HUES6 (cell line): ENCODE results near the gene GNG12.

ENCODE experiments used
- H3K27ac ChIP-seq: 2 replicates; pipeline ENCODE4 v1.7.0; 2013; ENCODE audit warnings: low read depth, mild to moderate bottlenecking, low read length, inconsistent platforms
- H3K27me3 ChIP-seq: 2 replicates; pipeline ENCODE4 v1.6.1; 2013; ENCODE audit warnings: low read length; ENCODE audit not compliant: control insufficient read depth, insufficient read depth
- H3K36me3 ChIP-seq: 2 replicates; pipeline ENCODE4 v1.6.1; 2013; ENCODE audit warnings: low read length; ENCODE audit not compliant: control insufficient read depth, insufficient read depth
- H3K4me1 ChIP-seq: 2 replicates; pipeline ENCODE4 v1.6.1; 2013; ENCODE audit warnings: low read length; ENCODE audit not compliant: control insufficient read depth, insufficient read depth
- H3K4me3 ChIP-seq: 2 replicates; pipeline ENCODE4 v1.5.1; 2013; ENCODE audit warnings: low read depth, low read length
- H3K9ac ChIP-seq: one replicate; pipeline ENCODE4 v1.6.1; 2013; ENCODE audit warnings: mild to moderate bottlenecking, low read length
- H3K9me3 ChIP-seq: 2 replicates; pipeline ENCODE4 v1.6.1; 2013; ENCODE audit warnings: low read depth, low read length; ENCODE audit not compliant: control insufficient read depth, insufficient read depth

Gene GNG12

GRCh38 chr1:67704351-67704750 lies 128.9 kb downstream of the GNG12 start:
- Histone ChIP-seq H3K27ac (no peak overlapping the region), H3K4me3 (no peak overlapping the region), H3K9ac (no peak overlapping the region), H3K36me3 (no peaks in the 10 kb centered on the region), H3K4me1 (peaks cover 20% of the 10 kb centered on the region; the same call in 1 of the 2 replicates), H3K9me3 (no peaks in the 10 kb centered on the region), H3K27me3 (no peaks in the 10 kb centered on the region)

GRCh38 chr1:67701876-67702275 lies 131.4 kb downstream of the GNG12 start:
- H3K4me3 ChIP-seq: no peak overlapping the region
- H3K4me1 ChIP-seq: peaks cover 22% of the 10 kb centered on the region; the same call in 1 of the 2 replicates
- H3K9me3 ChIP-seq: no peaks in the 10 kb centered on the region
- no peaks in the 10 kb centered on the region for H3K27me3 ChIP-seq
- no peaks in the 10 kb centered on the region for H3K36me3 ChIP-seq
- H3K27ac ChIP-seq: no peak overlapping the region
- H3K9ac ChIP-seq: no peak overlapping the region

DNA sequence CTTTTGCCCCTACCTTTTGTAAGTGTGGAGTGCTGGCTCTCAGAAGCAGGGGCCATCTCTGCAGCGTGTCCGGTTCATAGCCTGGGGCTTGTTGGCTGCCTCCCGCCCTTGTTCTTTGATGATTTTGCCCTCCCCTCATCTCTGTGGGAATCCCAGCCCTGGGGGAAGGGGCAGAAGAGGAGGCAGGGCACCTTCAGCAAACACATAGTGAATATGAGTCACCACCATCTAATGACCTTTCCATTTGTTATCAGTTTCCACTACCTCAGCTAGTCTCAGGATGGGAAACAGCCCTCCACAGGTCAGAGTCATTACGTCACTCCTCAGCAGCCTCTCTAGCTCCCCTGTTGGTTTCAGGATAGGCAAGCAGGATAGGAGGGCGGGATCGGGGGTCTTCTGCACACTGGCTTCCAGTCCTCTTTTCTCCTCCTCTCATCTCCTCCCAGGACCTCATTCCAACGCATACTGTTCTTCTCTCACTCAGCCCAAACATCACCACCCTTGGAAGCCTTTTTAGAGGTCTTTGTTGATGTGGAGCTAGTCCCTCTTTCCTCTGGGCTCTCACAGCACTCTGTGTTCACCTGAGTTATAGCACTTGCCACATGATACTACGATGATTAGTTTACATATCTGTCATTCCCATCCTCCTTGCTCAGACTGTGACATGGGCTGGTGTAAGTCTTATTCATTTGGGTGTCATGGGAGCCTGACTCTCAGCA lies 132.4 kb downstream of the GNG12 start:
- Histone ChIP-seq H3K9me3 (no peaks in the 10 kb centered on the region), H3K27ac (peak overlapping the region; percentile 39; the same call in 1 of the 2 replicates), H3K4me1 (peaks cover 22% of the 10 kb centered on the region; the same call in 1 of the 2 replicates), H3K9ac (peak overlapping the region; percentile 76), H3K27me3 (no peaks in the 10 kb centered on the region), H3K36me3 (no peaks in the 10 kb centered on the region), H3K4me3 (peak overlapping the region; percentile 24; the same call in 1 of the 2 replicates)

- no peaks in the 10 kb centered on the region for H3K27me3 ChIP-seq
- peak overlapping the region; percentile 39; the same call in 1 of the 2 replicates for H3K27ac ChIP-seq
- H3K4me1 ChIP-seq: peaks cover 22% of the 10 kb centered on the region; the same call in 1 of the 2 replicates
- no peaks in the 10 kb centered on the region for H3K9me3 ChIP-seq
- peak overlapping the region; percentile 24; the same call in 1 of the 2 replicates for H3K4me3 ChIP-seq
- no peaks in the 10 kb centered on the region for H3K36me3 ChIP-seq
- peak overlapping the region; percentile 76 for H3K9ac ChIP-seq
Measured at GRCh38 chr1:67700220-67700619, 133.0 kb downstream of the GNG12 start.

DNA sequence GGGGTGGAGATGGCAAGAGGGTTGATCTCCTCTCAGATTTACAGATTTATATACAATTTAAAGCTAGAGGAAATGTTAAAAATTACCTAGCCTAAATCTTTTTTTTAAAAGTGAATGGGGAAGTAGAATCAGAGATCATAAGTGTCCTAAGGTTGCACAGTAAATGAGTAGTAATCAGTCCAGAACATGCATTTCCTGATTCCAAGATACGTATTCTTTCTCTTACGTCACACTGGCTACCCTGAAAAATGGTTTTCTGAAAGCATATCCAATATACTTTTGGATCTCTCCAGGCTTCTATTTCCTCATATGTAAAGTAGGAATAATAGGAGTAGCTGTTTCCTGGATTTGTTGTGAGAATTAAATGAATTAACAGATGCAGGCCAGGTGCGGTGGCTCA lies 136.6 kb downstream of the GNG12 start:
- no peak overlapping the region for H3K4me3 ChIP-seq
- peaks cover 22% of the 10 kb centered on the region; the same call in 1 of the 2 replicates for H3K4me1 ChIP-seq
- H3K36me3 ChIP-seq: no peaks in the 10 kb centered on the region
- H3K27me3 ChIP-seq: no peaks in the 10 kb centered on the region
- no peak overlapping the region for H3K9ac ChIP-seq
- H3K27ac ChIP-seq: no peak overlapping the region
- H3K9me3 ChIP-seq: no peaks in the 10 kb centered on the region

DNA sequence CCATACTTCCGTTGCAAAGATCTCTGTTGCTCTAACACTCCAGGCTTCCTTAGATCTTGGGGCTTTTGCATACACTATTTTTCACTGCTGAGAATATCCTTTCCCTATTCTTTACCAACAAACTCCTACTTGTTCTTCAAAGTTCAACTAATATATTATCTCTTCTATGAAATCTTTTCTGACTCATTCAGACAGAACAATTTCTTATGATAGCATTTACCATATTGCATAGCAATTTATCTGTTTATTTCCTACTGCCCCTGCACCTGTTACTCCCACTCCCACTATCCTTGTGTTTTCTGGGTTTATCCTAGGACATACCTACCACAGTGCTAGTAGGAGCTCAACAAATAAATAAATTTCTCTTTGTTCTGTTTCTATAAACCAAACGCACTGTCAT lies 137.3 kb downstream of the GNG12 start:
- no peaks in the 10 kb centered on the region for H3K27me3 ChIP-seq
- no peak overlapping the region for H3K4me3 ChIP-seq
- H3K4me1 ChIP-seq: peaks cover 15% of the 10 kb centered on the region; the same call in 1 of the 2 replicates
- H3K9ac ChIP-seq: no peak overlapping the region
- no peak overlapping the region for H3K27ac ChIP-seq
- H3K9me3 ChIP-seq: no peaks in the 10 kb centered on the region
- H3K36me3 ChIP-seq: no peaks in the 10 kb centered on the region

- no peaks in the 10 kb centered on the region for H3K27me3 ChIP-seq
- no peak overlapping the region for H3K9ac ChIP-seq
- H3K27ac ChIP-seq: no peak overlapping the region
- H3K4me3 ChIP-seq: no peak overlapping the region
- H3K36me3 ChIP-seq: peaks cover 22% of the 10 kb centered on the region
- no peaks in the 10 kb centered on the region for H3K9me3 ChIP-seq
- H3K4me1 ChIP-seq: peaks cover 21% of the 10 kb centered on the region
Measured at GRCh38 chr1:67691712-67692111, 141.6 kb downstream of the GNG12 start.

DNA sequence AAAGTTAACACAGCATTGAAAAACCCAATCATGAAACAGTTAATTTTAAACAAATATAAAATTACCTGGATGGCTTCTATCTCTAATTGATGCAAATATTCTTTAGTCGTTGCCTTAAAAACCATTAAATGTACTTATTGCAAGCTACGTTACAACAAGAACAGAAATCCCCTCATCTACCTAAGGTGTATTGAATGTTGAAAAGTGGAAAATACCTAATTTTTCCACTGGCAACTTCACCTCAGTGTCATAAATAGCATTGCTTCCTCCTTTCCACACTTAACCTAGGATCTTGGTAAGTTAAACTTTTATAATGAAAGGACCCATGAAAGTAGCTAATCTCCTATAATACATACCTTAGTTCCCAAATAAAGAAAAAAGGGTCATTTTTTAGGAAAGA lies 142.9 kb downstream of the GNG12 start:
- Histone ChIP-seq H3K4me1 (peaks cover 21% of the 10 kb centered on the region), H3K4me3 (no peak overlapping the region), H3K36me3 (peaks cover 27% of the 10 kb centered on the region), H3K9ac (no peak overlapping the region), H3K27ac (no peak overlapping the region), H3K27me3 (no peaks in the 10 kb centered on the region), H3K9me3 (no peaks in the 10 kb centered on the region)

- H3K4me3 ChIP-seq: no peak overlapping the region
- H3K9ac ChIP-seq: no peak overlapping the region
- H3K36me3 ChIP-seq: peaks cover 27% of the 10 kb centered on the region
- no peaks in the 10 kb centered on the region for H3K27me3 ChIP-seq
- H3K9me3 ChIP-seq: no peaks in the 10 kb centered on the region
- H3K27ac ChIP-seq: no peak overlapping the region
- peaks cover 21% of the 10 kb centered on the region for H3K4me1 ChIP-seq
Measured at GRCh38 chr1:67690018-67690363, 143.3 kb downstream of the GNG12 start.

DNA sequence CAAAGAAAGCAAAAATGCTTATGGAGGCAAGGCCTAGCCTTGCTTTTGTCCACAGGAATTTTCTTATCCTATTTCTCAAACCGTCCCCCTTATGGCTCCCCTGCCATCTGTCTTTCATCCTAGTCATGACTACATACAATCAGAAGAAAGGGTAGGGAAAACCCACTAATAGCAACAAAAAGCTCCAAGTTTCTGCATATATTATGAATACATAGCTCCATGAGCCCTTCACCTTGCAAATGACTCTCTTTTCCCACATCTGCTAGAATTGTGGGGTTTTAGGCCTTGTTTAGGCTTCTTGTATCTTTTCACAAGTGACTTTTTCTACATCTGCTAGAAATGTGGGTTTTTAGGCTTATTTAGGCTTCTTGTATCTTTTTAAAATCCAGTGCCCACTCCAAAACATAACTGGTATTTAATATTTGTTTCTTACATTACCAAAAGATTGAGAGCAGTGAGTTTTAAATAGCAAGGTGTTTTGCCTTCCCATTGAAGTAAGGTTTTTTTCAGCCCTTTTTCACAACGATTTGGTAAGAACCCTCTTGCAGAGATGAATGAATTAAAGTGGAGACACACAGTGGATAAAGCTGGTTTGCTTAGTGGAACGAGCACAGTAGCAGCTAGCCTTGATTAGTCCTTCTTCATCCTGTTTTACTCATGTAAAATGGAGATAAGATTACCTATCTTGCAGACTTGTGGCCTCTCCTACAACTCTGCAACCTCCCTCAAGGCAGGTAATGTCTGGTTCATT lies 143.8 kb downstream of the GNG12 start:
- Histone ChIP-seq H3K9me3 (no peaks in the 10 kb centered on the region), H3K9ac (no peak overlapping the region), H3K4me3 (no peak overlapping the region), H3K4me1 (peaks cover 22% of the 10 kb centered on the region), H3K27me3 (no peaks in the 10 kb centered on the region), H3K36me3 (peaks cover 27% of the 10 kb centered on the region), H3K27ac (no peak overlapping the region; the same call in 1 of the 2 replicates)
